GM18517 (cell line): ENCODE measurements around the gene TBC1D10B.

Experiments used
- ATAC-seq: cut with Tn5 transposase; IDR thresholded peaks from one replicate; pipeline ENCODE4 v1.9.1; 2021; ENCODE audit warnings: mild to moderate bottlenecking, moderate library complexity; ENCODE audit not compliant: unreplicated experiment

The TBC1D10B gene, protein sequence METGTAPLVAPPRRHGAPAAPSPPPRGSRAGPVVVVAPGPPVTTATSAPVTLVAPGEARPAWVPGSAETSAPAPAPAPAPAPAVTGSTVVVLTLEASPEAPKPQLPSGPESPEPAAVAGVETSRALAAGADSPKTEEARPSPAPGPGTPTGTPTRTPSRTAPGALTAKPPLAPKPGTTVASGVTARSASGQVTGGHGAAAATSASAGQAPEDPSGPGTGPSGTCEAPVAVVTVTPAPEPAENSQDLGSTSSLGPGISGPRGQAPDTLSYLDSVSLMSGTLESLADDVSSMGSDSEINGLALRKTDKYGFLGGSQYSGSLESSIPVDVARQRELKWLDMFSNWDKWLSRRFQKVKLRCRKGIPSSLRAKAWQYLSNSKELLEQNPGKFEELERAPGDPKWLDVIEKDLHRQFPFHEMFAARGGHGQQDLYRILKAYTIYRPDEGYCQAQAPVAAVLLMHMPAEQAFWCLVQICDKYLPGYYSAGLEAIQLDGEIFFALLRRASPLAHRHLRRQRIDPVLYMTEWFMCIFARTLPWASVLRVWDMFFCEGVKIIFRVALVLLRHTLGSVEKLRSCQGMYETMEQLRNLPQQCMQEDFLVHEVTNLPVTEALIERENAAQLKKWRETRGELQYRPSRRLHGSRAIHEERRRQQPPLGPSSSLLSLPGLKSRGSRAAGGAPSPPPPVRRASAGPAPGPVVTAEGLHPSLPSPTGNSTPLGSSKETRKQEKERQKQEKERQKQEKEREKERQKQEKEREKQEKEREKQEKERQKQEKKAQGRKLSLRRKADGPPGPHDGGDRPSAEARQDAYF

DNA sequence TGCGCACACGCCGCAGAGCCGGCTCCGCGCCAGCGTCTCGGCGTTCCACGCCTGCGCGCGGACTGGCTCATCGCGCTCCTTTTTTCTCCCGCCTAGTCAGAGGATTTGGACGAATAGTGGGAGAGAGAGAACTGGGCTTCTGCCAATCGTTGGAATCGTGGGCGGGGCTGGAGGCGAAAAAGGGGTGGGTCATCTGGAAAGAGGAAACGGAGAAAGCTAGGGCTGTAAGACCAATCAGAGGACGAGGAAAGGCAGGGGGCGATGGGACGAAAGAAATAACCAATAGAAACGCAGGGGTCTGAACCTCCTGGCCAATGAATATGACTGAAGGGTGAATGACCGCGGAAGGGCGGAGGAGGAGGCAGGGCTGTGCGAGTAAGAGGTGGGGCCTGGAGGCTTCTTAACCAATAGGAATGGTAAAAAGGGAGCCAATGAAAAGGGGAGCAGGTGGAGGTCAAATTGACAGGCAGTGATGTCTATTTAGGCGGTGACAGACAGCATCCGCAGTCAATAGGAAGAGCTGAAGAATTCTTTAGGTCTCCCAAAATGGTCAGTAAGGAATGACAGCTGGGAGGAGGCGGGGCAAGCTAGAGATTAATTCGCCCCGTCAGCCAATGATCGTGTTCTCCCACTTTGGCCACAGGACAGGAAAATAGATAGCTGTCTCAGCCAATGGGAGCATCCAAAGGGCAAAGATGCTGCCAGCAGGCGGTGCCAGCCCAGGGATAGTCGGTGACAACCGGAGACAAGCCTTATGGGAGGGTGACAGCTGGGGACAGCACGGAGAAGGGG lies at the start of gene TBC1D10B:
Gene TBC1D10B, minus strand, starts transcription at position 39 of the 792 bp plus-strand sequence. CDS start 311 bp downstream, outside the sequence.
- peak; percentile 83 for ATAC-seq

DNA sequence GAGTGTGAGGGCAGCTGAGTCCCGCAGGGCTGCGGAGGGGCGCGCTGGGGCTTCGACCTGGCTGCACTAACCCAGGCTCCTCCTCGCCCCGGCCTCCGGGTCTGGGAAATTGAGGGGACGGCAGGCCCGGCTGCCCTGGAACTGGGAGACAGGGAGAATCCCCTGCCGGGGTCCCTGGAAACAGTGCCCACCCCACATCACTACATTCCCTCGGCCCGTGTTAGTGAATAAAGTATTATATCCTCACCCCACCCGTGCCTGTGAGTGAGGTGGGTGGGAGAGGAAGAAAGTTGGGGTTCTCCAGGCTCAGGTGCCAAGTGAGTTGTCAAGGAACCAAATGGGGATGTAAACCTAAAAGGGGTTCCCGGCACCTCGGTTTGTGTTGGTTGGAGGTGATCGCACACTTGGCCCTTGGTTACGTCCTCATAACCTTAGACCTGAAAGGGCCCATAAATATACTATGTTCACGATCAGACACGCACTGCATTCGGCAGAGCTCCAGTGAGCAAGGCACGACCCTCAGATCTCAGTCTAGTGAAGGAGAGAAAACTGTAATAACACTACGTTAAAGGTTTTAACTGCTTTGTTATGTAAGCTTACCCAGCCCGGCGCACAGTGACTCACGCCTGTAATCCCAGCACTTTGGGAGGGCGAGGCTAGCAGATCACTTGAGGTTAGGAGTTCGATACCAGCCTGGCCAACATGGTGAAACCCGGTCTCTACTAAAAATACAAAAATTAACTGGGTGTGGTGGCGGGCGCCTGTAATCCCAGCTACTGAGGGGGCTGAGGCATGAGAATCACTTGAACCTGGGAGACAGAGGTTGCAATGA lies 48.3 kb upstream of the TBC1D10B start:
- no peak for ATAC-seq

DNA sequence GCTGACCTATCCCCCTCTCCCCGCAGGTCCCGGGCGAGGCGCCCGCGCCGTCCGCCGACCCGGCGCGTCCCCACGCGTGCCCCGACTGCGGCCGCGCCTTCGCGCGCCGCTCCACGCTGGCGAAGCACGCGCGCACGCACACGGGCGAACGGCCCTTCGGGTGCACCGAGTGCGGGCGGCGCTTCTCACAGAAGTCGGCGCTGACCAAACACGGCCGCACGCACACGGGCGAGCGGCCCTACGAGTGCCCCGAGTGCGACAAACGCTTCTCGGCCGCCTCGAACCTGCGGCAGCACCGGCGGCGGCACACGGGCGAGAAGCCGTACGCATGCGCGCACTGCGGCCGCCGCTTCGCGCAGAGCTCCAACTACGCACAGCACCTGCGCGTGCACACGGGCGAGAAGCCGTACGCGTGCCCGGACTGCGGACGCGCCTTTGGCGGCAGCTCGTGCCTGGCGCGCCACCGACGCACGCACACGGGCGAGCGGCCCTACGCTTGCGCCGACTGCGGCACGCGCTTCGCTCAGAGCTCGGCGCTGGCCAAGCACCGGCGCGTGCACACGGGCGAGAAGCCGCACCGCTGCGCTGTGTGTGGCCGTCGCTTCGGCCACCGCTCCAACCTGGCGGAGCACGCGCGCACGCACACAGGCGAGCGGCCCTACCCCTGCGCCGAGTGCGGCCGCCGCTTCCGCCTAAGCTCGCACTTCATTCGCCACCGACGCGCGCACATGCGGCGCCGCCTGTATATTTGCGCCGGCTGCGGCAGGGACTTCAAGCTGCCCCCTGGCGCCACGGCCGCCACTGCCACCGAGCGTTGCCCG lies 47.4 kb upstream of the TBC1D10B start:
- peak; percentile 70 for ATAC-seq

DNA sequence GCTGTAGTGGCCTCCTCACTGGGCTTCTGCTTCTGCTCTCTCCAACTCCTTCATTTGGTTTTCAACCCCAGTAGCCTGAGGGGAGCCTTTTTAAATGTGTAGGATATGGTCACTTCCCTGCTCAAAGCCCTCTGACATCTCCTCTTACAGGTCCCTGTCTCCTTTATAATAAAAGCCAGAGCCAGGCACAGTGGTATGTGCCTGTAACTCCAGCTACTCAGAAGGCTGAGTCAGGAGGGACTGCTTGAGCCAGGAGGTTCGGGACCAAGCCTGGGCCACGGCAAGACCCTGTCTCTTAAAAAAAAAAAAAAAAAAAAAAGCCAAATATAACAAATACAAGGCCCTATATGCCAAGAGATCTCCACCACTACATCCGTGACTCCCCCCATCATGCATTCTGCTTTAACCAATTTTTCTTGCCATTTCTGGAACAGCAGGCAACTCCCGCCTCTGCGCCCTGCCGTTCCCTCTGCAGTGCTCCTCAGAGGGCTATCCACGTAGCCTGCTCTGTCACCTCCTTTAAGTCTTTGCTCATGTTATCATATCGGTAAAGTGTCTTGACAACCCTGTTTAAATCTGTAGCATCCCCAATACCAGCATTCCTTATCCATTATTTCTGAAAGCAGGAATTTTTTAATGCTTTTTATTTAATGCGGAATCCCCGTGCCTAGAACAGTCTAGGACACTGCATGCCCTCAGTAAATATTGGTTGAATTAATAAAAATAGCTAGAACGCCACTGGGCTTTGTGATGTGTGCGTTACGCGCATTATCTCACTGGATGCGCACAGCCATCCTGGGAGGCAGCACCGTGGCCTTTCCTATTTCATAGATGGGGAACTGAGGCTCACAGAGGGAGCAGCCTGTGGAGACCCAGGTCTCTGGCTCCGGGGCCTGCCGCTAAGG lies 46.6 kb upstream of the TBC1D10B start:
- no peak for ATAC-seq

DNA sequence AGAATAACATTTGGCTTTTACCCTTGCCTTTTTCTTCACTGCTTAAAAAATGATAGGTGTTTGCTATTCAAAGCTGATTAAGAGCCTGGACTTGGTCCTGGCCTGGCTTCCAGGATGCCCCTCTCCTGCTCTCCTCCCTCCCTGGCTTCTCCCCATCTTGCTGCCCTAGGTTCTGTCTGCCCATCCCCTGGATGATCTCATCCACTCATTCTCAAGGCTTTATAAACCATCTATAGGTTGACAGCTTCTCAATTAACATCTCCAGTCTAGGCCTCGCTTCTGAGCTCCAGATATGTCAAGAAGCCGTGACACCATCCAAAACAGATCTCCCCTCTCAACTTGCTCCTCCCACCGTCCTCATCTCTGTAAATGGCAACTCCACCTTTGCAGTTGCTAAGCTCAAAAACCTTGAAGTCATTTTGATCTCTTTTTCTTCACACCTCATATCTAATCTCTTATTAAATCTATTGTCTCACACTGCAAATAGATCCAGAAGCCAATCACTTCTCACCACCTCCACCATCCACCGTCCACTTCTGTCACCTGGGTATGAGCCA lies 45.8 kb upstream of the TBC1D10B start:
- no peak for ATAC-seq

DNA sequence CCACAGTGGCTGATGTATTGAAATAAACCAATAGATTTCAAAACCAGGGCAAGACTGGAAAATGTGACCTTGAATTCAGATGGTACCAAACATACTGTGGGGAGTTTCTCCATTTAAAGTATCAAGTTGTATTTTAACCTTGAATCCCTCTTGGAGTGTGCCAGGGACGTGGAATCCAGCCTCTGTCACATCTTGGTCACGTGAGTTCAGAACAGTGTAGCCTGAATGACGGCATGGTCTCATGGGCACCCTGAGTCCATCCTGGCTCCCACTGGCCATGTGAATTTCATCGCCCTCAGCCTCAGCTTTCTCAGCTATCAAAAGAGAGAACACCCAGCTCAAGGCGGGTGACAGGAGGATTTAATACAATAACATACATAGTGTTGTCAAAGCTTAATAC lies 43.9 kb upstream of the TBC1D10B start:
- ATAC-seq: no peak

DNA sequence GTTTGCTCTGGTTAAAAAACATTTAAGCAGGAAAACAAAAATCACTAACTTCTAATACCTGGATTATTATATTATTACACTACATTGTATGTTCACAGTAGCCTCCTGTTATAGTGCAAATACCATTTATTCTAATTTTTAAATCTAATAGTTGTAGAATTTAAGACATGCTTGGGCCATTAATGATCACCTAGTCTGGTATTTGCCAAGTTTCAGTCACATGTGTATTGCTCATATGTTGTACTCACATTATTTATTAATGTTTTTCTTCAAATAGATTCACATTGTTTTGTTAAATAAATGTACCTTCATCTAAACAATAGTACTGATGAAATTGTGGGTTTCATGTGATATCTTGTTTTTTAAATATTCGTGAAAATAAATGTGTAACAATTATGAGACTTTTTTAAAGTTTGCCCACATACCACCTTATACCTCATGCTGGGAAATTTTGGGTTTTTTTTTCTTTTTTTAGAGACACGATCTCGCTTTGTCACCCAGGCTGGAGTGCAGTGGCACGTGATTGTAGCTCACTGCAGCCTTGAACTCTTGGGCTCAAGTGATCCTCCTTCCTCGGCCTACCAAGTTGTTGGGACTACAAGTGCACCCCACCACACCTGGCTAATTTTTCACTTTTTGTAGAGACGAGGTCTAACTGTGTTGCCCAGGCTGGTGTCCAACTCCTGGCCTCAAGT lies 43.0 kb upstream of the TBC1D10B start:
- no peak for ATAC-seq

DNA sequence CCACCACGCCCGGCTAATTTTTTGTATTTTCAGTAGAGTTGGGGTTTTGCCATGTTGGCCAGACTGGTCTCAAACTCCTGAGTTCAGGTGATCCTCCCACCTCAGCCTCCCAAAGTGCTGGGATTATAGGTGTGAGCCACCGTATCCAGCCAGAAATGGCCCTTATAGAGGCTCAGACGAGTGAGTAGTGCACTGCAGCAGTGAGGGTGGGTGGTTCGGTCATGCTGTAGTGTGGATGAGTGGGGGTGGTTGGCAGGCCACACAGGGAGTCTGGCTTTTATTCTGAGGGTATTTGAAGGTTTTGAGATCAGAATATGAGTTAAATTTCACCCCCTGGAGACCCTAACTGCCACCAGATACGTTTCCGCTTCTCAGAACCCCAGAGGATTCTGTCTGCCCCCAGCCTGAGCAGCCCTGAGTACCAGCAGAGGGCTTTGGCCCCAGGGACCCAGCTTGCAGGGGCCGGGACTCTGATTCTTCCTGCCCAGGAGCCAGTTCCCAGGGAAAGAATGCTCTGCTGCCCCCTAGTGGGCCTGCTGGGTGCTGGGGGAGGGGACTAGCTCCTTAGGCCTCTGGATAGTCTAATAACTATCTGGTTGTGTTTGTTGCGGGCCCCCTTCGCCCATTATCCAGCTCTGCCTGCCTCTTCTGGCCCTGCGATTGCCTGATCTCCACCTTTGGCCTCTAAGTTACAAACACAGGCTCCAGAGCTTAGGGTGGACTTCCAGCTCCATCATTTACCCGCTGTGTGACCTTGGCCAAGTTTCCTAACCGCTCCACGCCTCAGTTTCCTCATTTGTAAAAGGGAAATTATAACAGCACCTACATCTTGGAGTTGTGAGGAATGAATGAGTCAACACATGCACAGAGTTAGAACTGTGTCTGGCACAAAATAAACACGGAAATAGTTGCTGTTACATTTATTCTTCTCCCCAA lies 39.1 kb upstream of the TBC1D10B start:
- no peak for ATAC-seq

DNA sequence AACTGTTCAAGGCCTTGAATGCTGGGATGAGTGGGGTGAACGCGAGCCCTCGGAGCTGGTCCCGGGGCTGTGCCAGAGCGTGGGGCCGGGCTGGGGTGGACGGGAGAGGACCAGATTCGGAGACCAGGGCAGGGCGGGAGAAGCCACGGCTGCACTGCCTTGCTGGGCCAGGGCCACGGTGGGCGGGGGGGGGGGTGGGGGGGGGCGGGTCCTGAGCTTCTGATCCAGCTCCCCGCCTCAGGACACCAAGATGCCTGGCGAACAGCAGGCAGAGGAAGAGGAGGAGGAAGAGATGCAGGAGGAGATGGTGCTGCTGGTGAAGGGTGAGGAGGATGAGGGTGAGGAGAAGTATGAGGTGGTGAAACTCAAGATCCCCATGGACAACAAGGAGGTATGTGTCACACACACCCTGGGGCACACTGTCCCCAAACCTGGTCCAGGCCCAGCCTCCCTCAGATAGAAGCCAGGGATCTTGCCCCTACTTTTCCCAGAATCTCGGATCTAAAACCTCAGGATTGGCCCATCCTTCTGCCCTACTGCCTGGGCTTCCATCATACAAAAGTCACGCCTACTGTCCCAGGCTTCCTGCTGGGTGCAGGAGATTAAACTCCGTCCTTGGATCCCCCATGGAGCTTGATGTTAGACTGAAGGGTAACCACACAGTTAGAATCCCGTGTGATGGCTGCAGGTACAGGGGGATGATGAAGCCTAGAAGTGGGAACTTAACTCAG lies 37.7 kb upstream of the TBC1D10B start:
- ATAC-seq: no peak

DNA sequence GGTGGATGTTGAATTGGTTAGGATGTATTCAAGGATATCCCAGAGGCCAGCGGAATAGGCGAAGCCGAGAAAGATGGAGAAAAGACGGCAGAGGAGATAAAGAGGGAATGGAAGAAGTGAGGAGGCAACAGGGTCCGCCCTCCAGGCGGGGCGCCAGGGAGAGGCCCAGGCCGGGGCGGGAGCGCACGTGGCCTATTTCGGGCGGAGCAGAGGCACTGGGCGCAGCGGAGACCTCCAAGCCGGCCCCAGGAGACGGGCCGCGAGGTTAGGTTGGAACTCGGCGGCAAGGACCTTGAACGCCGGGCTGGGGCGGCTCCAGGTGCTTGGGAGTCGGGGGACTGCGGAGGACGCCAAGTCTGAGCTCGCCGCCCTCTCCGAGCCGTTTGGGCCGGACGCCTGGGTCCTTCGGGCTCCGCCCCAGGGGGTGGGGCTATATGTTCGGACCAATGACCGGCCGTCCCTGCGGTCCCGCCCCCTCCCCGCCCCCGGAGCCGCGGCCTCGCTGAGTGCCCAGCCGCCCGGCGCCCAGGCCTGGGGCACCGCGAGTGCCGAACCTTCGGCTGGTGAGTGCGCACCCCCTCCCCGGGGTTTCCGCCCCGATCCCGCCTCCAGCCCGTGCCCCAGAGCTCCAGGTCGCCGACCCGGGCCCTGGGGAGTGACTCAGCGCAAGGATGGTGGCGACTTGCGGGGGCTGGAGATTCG lies 37.0 kb upstream of the TBC1D10B start, which contains the start of gene ZNF771:
Gene ZNF771, plus strand, starts transcription at position 505 of the 702 bp plus-strand sequence. CDS start 448 bp downstream, outside the sequence.
- ATAC-seq: peak; percentile 63

DNA sequence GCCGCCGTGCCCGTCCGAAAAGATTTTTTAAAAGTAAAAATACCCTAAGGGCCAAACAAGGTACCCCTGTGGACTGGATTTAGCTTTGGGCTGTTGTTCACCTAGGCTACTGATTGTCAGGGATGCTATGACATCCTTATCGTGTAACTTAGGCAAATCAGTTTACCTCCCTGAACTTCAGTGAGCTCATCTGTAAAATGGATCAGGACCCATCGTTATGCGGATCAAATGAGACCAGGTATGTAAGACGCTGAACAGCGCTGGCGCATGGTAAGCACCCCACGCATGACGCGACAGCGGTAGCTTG lies 36.5 kb upstream of the TBC1D10B start:
- peak; percentile 20 for ATAC-seq

DNA sequence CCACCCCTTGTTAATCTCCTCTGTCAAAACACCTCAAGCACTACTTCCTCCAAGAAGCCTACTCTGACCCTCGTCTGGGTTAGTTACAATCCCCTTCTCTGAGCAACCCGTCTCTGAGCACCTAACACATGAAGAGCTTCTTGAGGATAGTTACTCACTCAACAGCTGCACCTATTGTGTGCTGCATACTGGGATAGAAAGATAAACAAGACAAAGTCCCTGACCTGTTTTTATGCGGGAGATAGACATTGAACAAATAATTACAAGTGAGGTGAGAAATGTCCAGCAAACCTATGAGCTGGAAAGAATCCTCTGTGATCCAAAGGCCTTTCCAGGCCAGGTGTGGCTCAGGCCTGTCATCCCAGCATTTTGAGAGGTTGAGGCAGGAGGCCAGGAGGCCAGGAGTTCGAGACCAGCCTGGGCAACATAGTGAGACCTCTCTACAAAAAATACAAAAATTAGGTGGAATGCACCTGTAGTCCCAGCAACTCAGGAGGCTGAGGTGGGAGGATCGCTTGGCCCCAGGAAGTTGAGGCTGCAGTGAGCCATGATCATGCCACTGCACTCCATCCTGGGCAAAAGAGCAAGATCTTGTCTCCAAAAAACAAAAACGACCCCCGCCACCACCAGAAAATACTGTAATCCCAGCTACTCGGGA lies 31.6 kb upstream of the TBC1D10B start:
- ATAC-seq: no peak

DNA sequence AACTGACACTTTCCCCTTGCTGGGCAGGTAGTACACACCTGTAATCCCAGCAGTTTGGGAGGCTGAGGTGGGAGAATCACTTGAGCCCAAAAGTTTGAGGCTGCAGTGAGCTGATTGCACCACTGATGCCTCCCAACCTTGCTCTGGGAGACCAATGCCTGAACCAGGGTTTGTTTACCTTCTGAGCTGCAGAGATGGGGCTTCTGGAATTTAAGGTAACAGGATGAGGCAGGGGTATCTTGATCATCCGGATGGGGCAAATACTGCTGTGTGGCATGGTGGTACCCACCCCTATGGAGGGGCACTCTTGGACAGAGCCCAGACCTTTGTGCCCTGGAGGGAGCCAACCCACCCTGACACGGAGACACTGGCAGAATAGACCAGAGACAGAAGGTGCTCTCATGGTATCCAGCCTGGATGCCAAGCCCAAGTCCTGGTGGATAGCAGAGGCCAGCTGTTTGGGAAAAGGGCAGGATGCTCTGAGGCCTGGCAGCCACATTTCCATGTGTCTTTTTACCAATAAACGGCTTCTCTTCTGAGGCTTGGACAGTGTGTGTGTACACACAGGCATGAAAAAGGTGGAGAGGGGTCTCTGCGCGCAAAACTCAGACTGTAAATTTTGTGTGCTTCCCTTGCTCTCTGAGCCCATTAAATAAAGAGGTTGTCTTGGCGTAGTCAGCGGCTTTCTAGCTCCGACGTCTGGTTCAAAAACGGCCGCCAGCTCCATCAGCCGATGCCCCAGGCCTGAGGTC lies 29.3 kb upstream of the TBC1D10B start:
- ATAC-seq: no peak
